Astrocyte of the cerebellum (primary cell): ENCODE measurements around the gene KIFC3.

Experiments
- DNase-seq: peaks from one replicate; pipeline ENCODE4 v3.0.0-alpha.2; 2011; ENCODE audit warnings: low read depth
- H3K4me3 ChIP-seq: 2 replicates; pipeline ENCODE4 v1.5.1; 2011; ENCODE audit warnings: mild to moderate bottlenecking, low read depth, low read length, moderate library complexity
- CTCF ChIP-seq: IDR thresholded peaks from 2 replicates; pipeline ENCODE4 v1.5.1; 2012; ENCODE audit warnings: low read length, low read depth, moderate library complexity, mild to moderate bottlenecking; ENCODE audit errors: missing control alignments
- in situ Hi-C: cut with HindIII; loops from 2 replicates; pipeline ENCODE4 v1.10.0; 2017; ENCODE audit warnings: low sequenced_read_pairs

The KIFC3 gene

GRCh38 chr16:57804111-57804837 lies 2.0 kb upstream of the KIFC3 start:
- in situ Hi-C loops: no loop called here
- no peak for TF ChIP-seq CTCF

GRCh38 chr16:57803134-57803990 lies 1.1 kb upstream of the KIFC3 start:
- in situ Hi-C loops: no loop called here
- no peak for DNase-seq
- no peak for TF ChIP-seq CTCF
- H3K4me3 ChIP-seq: no peak overlapping the region

More at GRCh38 chr16:57804111-57804837, 2.0 kb upstream of the KIFC3 start:
- no peak overlapping the region for H3K4me3 ChIP-seq
- DNase-seq: no peak

- in situ Hi-C loops: no loop called here
- H3K4me3 ChIP-seq: peak overlapping the region; percentile 68
- DNase-seq: no peak
- no peak for TF ChIP-seq CTCF
Measured at GRCh38 chr16:57801809-57802340, 416 bp downstream of the KIFC3 start.

- TF ChIP-seq CTCF: peak; percentile 32
- DNase-seq: no peak
- in situ Hi-C loops: no loop called here
- H3K4me3 ChIP-seq: peak overlapping the region; percentile 68
Measured at GRCh38 chr16:57801098-57801808, 1.0 kb downstream of the KIFC3 start.

- no peak for DNase-seq
- TF ChIP-seq CTCF: no peak
- in situ Hi-C loops: no loop called here
- peak overlapping the region; percentile 68 for H3K4me3 ChIP-seq
Measured at GRCh38 chr16:57800200-57801097, 1.8 kb downstream of the KIFC3 start.
